ENCODE measurements around the gene LRMDA. TPM values are rescaled to one million over a fixed set of nuclear protein-coding genes. Genes with fewer than 3 reads are reported as not detected.

Gene LRMDA
- total and polyA plus RNA-seq, 2 donors (not counting 3 experiments of a cell fraction or from before 2014, with no cell fraction given), result 9.7 to 18.0 TPM

DNA sequence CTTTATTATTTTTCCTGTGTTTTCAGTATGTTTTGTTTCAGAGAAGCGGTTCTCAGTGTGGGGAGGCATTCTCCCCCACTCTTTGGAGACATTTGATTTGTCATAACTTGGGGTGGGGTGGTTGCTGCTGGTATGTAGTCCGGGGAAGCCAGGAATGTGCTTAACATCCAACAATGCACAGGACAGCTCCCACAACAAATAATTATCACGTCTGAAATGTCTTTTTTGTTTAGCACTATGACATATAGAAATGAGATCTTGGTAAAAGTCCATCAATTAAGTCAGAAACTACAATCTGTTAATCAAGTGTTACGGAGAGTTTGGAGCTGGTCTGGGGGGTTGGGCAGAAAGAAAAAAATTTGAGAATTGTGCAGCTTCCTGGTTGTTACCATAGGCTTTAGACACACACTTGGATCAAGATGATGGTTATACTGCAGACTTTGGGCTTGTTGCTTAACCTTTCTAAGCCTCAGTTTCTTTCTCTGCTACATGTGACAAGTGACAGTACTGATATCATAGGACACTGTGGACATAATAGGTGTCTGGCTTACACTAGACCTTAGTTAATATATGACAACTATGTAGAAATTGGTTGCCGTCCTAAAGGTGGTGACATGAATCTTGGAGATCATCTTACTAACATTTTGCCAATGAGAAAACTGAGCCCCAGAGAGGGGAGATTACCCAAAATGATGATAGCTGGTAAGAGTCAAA lies 113.7 kb downstream of the LRMDA start:
- no peak overlapping the region for H3K27ac ChIP-seq (ENCODE audit: insufficient read depth, low read depth, low read length)

More for the DNA sequence above, 113.7 kb downstream of the LRMDA start:
- no peaks in the 10 kb centered on the region for H3K79me2 ChIP-seq (ENCODE audit: control insufficient read depth, insufficient read depth, low read length)
- BruUV-seq (replicated peaks), result no TSS peak
- no peaks in the 10 kb centered on the region for H4K20me1 ChIP-seq (replicated peaks; ENCODE audit: control insufficient read depth, extremely low read depth, insufficient read depth, low read length)
- H2AFZ ChIP-seq (ENCODE audit: low read depth, low read length), result no peak overlapping the region
- ChIA-PET POLR2A (no interaction called here), CTCF (no interaction called here)
- dilution Hi-C loops (cut with MboI; ENCODE audit: extremely low pct_ligation_motif_present, low sequenced_read_pairs) (no loop called here), intact Hi-C loops (cut with micrococcal nuclease) (no loop called here)
- H3K4me3 ChIP-seq (replicated peaks in 1 of 3; ENCODE audit: insufficient read depth in 1 of 3, low read depth in 1 of 3, low read length in 3 of 3), result no peak overlapping the region
- H3K9me1 ChIP-seq (replicated peaks; ENCODE audit: control insufficient read depth, extremely low read depth, insufficient read depth, low read length), result no peaks in the 10 kb centered on the region
- no peaks in the 10 kb centered on the region for H3K27me3 ChIP-seq (ENCODE audit: control insufficient read depth in 2 of 2, insufficient read depth in 2 of 2, low read length in 2 of 2)
- TF ChIP-seq, protein P1, sequence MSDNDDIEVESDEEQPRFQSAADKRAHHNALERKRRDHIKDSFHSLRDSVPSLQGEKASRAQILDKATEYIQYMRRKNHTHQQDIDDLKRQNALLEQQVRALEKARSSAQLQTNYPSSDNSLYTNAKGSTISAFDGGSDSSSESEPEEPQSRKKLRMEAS (IDR thresholded peaks at IDR 0.05; ENCODE audit: insufficient read depth, insufficient read length), result no peak
- TF ChIP-seq FOS (IDR thresholded peaks at IDR 0.05; ENCODE audit: borderline replicate concordance, insufficient read depth, low read length) (no peak), GATA2 (IDR thresholded peaks at IDR 0.05; ENCODE audit: insufficient read depth, insufficient read length, low read depth, low read length) (no peak), POLR2A (IDR thresholded peaks at IDR 0.05; ENCODE audit: low read depth, low read length) (no peak), EZH2 (IDR thresholded peaks at IDR 0.05; ENCODE audit: borderline replicate concordance, low read depth, low read length, severe bottlenecking) (no peak), MYC (IDR thresholded peaks at IDR 0.05; ENCODE audit: low read depth, low read length) (no peak), POLR2AphosphoS5 (IDR thresholded peaks at IDR 0.05; ENCODE audit: insufficient read depth, low read depth, low read length) (no peak), JUN (IDR thresholded peaks at IDR 0.05; ENCODE audit: borderline replicate concordance, insufficient read depth, insufficient read length, low read depth) (no peak)
- TF ChIP-seq, protein P2, sequence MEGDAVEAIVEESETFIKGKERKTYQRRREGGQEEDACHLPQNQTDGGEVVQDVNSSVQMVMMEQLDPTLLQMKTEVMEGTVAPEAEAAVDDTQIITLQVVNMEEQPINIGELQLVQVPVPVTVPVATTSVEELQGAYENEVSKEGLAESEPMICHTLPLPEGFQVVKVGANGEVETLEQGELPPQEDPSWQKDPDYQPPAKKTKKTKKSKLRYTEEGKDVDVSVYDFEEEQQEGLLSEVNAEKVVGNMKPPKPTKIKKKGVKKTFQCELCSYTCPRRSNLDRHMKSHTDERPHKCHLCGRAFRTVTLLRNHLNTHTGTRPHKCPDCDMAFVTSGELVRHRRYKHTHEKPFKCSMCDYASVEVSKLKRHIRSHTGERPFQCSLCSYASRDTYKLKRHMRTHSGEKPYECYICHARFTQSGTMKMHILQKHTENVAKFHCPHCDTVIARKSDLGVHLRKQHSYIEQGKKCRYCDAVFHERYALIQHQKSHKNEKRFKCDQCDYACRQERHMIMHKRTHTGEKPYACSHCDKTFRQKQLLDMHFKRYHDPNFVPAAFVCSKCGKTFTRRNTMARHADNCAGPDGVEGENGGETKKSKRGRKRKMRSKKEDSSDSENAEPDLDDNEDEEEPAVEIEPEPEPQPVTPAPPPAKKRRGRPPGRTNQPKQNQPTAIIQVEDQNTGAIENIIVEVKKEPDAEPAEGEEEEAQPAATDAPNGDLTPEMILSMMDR (IDR thresholded peaks at IDR 0.05; ENCODE audit: extremely low read depth in 1 of 2, insufficient read depth in 1 of 2, low read depth in 1 of 2, low read length in 2 of 2), result no peak
- H3K36me3 ChIP-seq (ENCODE audit: control insufficient read depth in 2 of 2, extremely low read depth in 1 of 2, insufficient read depth in 2 of 2, low read length in 2 of 2), result no peaks in the 10 kb centered on the region
- no peak for DNase-seq (ENCODE audit: low read depth, low spot score)
- no peak overlapping the region for H3K9ac ChIP-seq (replicated peaks; ENCODE audit: extremely low read depth, insufficient read depth, low read length)
- no peak overlapping the region for H3K4me2 ChIP-seq (ENCODE audit: insufficient read depth, low read length)
- no peaks in the 10 kb centered on the region for H3K9me3 ChIP-seq (replicated peaks; ENCODE audit: control insufficient read depth, insufficient read depth, low read length)
- FAIRE-seq, result no peak
- peaks cover 2% of the 10 kb centered on the region for H3K4me1 ChIP-seq (ENCODE audit: control insufficient read depth, extremely low read depth, insufficient read depth, low read length)
